Right kidney (tissue), 1 donor: ENCODE measurements around the gene APP.
A peak's percentile ranks its signal among the peaks of the same experiment; 100 is the strongest.

ENCODE experiments used
- DNase-seq: peaks from one replicate; pipeline ENCODE4 v3.0.0-alpha.2; 2016

Gene APP

DNA sequence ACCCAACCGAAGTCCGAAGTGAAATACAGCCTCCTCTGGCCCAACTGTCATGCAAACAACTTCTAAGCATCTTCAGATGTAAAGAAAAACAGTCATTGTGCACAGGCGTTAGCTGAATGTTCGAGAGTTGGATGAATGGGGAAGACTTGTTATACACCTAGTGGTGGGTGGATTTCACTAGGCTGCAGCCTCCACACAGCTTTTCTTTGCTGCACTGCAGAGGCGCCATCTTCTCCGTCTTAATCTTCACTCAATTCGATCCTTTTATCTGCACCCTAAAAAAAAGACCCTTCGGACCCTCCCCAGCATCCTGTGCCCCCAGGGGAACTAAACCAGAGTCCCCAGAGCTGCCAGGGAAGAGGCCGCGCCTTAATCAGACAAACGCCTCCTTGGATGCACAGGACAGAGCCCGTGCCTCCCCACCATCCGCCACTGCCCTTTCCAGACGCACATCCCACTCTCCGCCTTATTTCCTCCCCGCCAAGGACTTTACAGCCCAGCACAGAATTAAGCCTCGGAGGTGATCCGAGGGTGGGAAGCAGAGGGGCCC, 1.4 kb downstream of the APP start:
- peak; percentile 92 for DNase-seq

DNA sequence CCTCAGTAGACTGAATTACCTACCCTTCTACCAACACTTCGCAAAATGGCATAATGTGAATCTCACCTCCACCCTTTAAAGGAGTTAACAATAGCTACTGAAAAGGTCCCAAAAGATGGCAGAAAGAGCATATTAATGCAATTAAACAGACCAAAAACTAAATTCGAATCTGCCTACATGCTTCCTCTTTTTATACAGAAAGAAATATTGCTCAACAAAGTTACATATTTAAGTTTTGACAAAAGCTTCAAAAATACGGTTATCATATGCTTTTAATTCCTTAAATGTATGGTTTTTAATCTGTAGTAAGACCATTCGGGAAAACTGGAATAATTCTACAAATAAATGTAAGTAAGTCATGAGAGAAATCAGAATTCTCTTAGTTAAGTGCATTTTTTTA, 2.2 kb downstream of the APP start:
- DNase-seq: no peak

DNA sequence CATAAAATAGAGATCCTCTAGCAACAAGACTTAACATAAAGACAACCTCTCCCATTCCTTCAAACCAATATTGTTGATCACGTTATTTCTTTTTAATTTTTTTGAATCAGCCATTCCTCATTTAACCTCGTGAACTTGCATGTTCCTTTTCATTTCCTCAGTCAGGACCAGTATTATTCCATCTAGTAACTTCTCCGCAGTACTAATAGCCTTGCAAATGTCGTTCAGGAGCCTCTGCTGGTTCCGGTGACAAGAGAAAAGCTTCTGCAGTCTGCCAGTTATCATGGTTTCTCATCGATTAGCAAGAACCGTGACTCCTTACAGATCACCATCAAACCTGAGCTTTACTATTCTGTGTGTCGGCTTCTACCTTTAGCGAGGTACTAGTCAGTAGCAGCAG, 3.0 kb downstream of the APP start:
- DNase-seq: peak; percentile 23

DNA sequence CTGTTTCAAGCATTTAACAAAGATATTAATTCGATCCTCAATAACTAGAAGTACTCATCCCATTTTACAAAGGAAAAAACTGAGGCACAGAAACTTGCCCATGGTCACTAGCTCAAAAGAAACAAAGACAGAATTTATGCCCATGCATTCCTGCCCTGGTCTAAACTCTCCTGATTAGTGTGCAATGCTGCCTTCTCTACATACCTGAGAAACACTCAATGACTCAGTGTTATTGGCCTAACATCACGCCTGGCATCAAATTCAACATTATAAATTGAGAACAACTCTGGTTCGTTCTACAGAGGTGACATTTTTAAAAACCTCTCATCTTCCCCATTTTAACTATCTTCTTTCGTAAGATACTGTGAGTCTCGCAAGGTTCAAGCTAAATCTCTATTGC, 5.2 kb downstream of the APP start:
- DNase-seq: no peak

DNA sequence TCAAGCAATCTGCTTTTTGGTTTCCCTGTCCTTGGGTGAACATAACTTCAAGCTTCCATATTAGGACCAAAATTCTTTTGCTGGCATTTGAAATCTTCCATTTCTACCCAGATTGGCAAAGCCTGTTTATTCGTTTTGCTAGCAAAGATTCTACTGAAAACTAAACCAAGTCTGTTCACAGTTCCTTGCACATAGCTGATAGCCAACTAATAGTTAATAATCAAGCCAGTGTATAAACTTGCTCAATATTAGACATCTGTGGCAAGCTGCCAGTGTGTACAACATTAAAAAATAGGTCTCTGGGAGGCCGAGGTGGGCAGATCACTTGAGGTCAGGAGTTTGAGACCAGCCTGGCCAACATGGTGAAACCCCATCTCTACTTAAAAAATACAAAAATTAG, 6.3 kb downstream of the APP start:
- DNase-seq: peak; percentile 24

DNA sequence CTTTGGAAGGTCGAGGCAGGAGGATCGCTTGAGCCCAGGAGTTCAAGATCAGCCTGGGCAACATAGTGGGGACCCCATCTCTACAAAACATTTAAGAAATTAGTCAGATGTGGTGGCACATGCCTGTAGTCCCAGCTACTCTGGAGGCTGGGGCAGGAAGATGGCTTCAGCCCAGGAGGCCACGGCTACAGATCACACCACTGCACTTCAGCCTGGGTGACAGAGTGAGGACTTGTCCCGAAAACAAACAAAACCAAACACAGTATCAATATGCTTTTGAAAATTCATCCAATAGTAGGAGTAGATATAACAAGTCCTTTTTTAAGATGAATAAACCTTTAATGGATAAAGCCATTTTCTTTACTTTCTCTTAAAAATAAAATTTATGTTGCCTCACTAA, 8.5 kb downstream of the APP start:
- DNase-seq: no peak

DNA sequence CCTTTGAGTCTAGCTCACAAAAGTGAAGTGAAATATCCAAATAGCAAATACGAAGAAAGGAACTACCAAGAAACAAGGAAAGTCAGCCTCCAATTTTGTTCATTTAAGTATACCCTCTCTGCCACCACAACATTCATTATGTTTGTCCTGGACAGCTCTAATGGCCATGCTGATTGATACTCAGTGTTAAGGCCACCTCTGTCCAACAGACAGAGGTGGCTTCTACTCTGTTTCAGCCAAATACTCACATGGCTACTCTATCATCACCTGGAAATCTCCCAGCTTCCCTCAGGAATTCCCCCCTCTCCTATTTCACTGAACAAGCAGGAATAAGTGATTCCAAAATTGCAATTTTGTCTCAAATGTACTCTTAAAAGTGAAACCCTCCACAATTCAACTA, 10.7 kb downstream of the APP start:
- no peak for DNase-seq

DNA sequence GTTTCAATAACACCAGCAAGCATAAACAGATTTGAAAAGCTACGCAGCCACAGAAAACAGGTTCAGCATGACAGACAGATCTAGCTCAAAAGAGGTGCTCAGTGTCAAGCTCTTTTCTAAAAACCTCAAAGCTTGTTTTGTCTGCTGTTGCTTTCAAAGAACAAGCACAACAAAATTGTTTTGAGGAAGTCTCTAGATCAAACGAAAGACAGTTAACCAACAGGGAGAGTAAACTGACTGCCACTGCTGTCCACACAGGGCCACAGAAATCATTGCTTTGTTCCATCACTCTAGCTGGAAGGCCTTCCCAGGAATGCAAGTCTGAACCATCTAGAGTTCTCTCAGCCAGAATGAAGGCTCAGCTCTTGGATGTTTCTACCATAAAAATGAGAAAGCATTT, 12.8 kb downstream of the APP start:
- DNase-seq: no peak

DNA sequence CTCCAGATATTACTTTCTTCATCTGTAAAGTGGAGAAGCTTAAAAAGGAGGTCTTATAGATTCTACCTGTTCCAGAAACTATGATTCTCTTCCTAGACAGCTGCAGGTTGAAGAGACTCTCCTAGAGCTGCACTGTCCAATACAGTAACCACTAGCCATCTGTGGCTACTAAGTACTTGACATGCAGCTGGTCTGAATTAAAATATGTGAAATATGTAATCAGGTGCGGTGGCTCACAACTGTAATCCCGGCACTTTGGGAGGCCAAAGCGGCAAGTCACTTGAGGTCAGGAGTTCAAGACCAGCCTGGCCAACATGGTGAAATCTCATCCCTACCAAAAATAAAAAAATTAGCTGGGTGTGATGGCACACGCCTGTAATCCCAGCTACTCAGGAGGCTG, 15.8 kb downstream of the APP start:
- DNase-seq: no peak

DNA sequence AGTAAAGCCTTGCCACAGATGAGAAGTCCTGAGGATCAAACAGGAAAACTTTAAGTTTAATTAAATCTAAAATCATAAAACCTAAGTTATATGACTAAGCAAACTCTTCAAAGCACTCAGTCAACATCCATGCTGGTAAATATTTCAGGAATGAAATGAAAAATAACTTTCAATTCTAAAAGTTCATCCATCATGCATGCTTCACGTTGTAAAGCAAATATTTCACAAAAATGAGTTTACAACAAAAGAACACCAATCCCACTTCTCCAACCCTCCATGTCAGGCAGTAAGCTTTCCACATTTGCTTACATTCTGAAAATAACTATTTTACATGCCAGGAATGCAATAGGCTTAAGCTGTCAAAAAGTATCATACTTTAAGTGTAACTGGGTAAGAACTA, 16.8 kb downstream of the APP start:
- no peak for DNase-seq

DNA sequence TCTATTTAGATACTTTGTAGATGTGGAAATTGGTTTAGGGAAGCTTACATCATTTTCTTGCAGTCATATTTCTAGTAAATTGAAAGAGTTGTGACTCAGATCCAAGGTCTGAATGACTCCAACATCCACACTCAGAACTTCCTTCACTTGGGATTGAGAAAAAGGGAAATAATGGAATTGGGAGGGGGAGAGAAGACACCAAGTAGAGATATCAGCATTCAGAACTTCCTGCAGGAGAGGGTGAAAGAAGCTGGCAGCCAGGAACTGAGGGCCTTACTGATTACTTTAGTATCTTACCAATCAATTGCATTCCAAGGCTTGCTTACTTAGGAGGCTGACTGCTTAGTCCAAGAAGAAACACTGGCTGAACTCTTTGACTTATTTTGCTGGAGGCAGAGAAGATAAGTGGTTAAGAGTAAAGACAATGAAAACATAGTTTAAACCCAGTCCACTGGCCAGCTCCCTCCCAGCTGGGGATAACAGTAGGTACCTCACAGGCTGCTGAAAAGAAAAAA, 21.7 kb downstream of the APP start:
- no peak for DNase-seq

DNA sequence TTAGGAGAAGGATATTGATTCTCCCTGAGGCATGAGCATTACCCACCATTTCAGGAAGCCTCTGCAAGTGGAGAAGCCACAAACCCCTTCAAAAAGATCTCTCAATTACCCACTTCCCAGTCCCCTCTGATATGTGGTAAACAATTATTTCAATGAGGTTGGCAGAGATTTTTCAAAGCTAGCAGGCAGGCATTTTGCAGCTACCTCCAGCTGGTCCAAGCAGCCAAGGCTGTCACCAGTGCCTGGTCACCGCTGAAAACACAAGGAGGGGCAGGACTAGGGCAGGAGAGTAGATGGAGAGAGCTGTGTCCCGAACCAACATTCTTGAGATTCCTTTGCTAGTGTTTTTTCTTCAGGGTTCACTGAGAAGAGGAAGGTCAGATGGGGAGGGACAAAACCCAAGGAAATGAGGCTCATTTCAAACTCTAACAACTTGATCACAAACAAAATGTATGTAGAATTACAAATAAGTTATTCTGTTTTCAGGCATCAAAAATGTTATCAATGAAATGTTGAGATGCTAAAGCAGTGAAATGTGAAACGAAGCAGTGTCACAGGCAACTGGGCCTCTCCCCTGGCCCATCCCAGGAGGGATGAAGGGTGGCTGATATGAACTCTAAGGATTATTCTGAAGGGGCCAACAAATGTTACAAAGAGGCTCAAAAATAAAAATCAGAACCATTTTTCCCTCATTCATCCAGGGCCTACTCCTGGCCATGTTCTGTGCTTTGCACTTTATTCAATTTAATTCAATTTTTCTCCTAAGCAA, 22.3 kb downstream of the APP start:
- DNase-seq: peak; percentile 27

DNA sequence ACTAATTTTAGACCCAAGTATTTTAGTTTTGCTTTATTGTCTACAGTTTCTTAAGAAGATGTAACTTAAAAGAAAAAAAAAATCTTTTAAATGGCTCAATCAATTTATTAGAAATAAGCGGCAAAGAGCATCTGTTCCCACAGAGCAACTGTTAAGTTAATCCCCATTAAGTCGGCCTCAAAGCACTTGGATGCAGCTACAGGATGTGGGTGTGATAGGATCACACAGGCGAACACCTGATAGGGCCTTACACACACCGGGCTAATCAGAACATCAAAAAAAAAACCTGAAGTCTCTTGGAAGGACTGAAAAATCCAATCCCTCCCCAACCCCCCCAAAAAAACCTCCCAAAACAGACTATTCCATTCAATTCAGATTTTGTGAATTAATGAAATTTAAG, 23.0 kb downstream of the APP start:
- no peak for DNase-seq

DNA sequence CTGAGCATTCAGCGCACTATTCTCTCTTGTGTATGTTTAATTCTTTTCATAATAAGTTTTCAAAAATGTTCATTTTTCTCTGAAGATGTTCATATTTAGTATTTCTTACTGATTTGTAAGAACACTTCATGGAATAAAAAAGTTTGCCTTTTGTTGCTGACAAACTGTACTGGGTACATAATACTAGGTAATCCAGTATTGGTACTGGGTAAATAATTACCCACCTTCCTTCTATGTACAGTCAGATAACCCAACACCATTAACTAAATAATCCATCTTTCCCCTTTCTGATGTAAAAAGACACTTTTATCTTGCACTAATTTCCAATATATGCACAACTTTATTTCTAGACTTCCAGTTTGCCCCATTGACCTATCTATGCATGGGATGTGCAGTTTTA, 23.9 kb downstream of the APP start:
- no peak for DNase-seq

DNA sequence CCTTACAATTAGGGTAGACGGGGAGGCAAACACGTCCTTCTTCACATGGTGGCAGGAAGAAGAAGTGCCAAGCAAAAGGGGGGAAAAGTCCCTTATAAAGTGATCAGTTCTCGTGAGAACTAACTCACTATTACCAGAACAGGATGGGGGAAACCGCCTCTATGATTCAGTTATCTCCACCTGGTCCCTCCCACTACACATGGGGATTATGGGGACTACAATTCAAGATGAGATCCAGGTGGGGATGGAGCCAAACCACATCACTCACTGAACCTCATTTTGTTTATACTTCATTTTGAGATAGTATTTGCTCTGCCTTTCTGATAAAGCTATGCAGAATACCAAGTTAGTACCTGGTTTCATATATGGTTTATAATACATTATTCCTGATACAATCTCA, 26.5 kb downstream of the APP start:
- DNase-seq: no peak

DNA sequence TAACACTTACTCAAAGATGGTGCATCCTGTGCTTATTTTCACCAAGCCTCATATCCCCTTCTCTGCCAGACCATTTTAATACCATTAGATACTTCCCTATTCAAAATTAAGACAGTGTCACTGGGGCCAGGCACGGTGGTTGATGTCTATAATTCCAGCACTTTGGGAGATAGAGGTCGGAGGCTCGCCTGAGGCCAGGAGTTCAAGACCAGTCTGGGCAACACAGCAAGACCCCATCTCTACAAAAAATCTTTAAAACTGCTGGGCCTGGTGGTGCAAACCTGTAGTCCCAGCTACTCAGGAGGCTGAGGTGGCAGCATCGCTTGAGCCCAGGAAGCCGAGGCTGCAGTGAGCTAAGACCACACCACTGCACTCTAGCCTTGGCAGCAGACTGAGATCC, 28.2 kb downstream of the APP start:
- no peak for DNase-seq

DNA sequence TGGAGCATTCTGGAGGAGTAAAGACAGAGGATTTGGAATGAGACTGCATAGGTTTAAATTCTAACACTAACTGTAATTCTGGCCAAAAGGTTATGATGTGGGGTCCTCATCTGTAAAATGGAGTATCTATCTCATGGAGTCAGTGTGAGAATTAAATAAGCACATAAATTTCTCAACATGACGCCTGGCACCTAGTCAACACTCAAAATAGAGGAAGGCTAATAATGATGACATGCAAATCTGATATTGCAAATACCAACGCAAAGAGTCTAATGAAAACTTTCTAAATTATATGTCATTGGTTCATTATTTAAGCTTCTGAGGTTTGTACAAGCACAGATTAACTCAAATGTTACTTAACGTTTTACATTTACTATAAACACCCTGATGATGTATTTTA, 29.6 kb downstream of the APP start:
- no peak for DNase-seq

DNA sequence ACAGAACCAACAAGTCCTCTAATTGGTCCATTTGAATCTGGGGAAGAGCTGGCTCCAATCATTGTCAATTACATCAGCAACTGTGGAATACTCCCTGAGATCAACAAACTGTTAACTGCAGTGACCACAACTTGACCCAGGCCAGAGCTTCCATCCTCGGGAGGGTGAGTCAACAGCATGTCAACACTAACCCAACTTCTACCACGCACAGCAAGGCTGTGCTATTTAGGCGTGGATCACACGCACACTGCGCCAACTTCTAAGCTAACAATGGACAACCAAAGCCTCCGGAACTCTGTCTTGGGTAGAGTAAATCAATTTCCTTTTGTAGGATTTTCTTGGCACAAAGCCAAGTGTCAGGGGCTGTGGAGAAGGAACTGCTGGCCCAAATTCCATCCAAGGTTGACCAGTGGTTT, 30.4 kb downstream of the APP start:
- no peak for DNase-seq

DNA sequence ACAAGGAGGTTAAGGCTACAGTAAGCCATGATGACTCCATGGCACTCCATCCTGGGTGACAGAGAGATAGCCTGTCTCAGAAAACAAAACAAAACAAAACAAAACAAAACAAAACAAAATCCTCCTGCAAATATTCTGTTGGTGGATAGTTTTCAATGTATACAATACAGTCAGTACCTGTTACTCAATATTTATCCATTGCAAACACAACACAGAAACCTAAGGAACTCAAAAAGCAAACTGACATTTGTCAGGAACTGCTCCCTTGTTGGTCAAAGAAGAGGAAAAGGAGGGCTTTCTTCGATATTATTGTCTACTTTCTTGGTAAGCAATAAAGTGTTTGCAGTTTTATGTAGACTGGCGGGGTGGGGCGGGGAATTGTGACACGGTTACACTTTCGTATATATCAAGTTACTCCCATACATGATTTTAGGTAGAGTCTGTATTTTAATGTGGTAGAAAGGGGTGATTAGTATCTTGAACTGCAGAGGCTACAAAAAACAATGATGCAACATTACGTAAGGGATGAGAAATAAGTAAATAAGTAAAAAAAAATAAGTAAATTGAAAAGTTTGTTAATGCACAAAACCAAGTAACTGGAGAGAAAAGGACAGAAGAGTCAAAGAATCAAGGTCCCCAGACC, 31.8 kb downstream of the APP start:
- no peak for DNase-seq

DNA sequence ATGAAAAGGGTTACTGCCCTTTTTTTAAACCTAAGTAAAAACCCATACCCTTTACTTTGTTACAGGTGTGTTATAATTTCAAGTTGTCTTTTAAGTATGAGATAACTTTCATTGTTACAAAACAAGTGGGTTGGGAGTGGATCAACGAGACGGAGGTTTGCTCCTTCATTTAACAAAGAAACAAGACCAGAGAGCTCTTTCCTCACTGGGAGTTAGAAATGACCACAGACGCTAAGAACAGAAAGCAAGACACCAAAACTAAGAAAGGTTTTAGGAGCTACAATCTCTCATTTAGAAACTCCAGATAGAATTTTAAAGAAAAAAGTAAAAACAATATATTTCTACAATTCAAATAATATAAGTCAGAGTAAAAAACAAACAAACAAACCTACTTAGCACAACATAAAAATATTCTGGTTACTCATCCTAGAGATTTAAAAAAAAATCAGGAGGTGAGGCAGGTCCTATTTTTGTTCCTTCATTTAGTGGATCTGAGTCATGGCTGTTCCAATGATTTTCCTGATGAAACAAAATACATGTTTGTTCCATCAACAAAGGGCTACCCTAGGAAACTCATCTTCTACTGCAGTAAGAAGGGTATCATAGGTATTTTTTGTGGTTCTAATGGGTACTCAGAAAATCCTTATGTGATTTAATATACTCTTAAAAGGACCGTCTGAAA, 33.0 kb downstream of the APP start:
- DNase-seq: no peak

DNA sequence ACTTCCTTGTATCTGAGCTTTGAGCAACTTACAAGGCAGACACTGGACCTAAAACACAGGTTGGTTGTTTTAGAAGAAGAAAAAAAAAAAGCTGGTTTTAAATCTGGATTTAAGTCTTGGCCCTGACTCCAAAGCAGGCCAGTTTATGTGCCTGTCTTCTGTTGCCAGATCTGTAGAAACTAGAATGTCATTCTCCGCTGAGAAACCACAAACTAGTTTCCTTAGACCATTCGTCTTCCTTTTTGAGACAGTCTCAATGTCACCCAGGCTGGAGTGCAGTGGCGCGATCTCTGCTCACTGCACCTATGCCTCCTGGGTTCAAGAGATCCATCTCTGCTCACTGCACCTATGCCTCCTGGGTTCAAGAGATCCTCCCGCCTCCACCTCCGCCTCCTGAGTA, 33.9 kb downstream of the APP start:
- DNase-seq: no peak

DNA sequence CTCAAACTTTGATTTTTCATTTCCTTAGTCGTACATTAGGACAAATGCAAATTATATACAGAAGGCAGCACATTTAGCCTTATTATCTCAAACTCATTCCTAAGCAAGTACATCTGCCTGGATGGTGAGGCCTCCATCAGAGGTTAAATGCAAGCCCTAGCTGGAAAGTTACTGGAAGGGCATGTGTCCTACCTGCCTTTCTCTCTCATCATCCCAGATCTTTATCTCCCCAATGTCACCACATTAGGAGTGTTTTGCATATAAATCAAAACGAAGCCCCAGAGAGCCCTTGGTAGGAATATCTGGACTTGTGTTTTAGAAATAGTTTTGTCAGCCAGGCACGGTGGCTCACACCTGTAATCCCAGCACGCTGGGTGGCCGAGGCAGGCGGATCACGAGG, 35.0 kb downstream of the APP start:
- DNase-seq: no peak

DNA sequence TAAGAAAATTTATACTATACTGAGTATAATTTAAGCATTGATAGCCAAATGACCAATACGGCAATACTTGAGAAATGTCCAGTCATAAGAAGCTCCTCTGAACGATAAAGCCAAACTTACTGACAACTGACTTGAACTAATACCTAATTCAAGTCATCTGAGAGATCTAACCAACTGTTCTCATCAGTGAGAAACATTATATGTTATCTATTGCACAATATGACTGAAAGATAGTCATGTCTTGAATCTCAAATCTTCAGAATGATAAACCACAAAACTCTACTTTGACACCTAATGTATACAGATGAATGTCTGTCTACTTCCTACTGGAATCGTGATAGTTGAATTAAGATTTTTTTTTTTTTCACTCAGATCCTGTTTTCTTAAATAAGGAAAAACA, 39.0 kb downstream of the APP start:
- no peak for DNase-seq
